ENCODE data around the gene RC3H1.
"Not testable (repeated sequence)": the region's sequence is repeated elsewhere in the genome, so short reads cannot be mapped to it uniquely, and the experiment has no call there.

RC3H1 gene

GRCh38 chr1:173930541-173930940 is 91.6 kb downstream of the RC3H1 start:
- DNase-seq: not testable (repeated sequence)

- DNase-seq: no peak
These were observed 96.6 kb downstream of the RC3H1 start for GRCh38 chr1:173925306-173926242.

- DNase-seq: no peak
These were observed 101.3 kb downstream of the RC3H1 start for GRCh38 chr1:173920861-173921260.

- DNase-seq: no peak
These were observed 104.3 kb downstream of the RC3H1 start for GRCh38 chr1:173917635-173918493.

- no peak for DNase-seq
These were observed 105.0 kb downstream of the RC3H1 start, which contains the start of gene SERPINC1 for GRCh38 chr1:173917149-173917548. Gene SERPINC1 (minus strand): TSS chr1:173917327. CDS start chr1:173917259, 68 bp downstream.

GRCh38 chr1:173916667-173917066 is 105.5 kb downstream of the RC3H1 start:
- DNase-seq: no peak

- DNase-seq: no peak
These were observed 106.6 kb downstream of the RC3H1 start for GRCh38 chr1:173915596-173915995.

- no peak for DNase-seq
These were observed 107.7 kb downstream of the RC3H1 start for GRCh38 chr1:173914366-173914871.

GRCh38 chr1:173913111-173913510 is 109.0 kb downstream of the RC3H1 start:
- DNase-seq: no peak

- no peak for DNase-seq
These were observed 118.2 kb downstream of the RC3H1 start for GRCh38 chr1:173903827-173904531.

- DNase-seq: no peak
These were observed 121.2 kb downstream of the RC3H1 start for GRCh38 chr1:173900992-173901391.

GRCh38 chr1:173900427-173900826 is 121.7 kb downstream of the RC3H1 start:
- no peak for DNase-seq

- no peak for DNase-seq
These were observed 128.0 kb downstream of the RC3H1 start for GRCh38 chr1:173894189-173894588.

- no peak for DNase-seq
These were observed 128.5 kb downstream of the RC3H1 start for GRCh38 chr1:173893611-173894010.

- no peak for DNase-seq
These were observed 132.3 kb downstream of the RC3H1 start for GRCh38 chr1:173889885-173890284.

- DNase-seq: no peak
These were observed 133.4 kb downstream of the RC3H1 start for GRCh38 chr1:173888749-173889148.

- DNase-seq: no peak
These were observed 134.5 kb downstream of the RC3H1 start for GRCh38 chr1:173887627-173888026.

- DNase-seq: no peak
These were observed 135.2 kb downstream of the RC3H1 start for GRCh38 chr1:173886746-173887611.

- no peak for DNase-seq
These were observed 137.5 kb downstream of the RC3H1 start for GRCh38 chr1:173884701-173885100.
